ENCODE data around the gene BEST1.

BEST1 gene

DNA sequence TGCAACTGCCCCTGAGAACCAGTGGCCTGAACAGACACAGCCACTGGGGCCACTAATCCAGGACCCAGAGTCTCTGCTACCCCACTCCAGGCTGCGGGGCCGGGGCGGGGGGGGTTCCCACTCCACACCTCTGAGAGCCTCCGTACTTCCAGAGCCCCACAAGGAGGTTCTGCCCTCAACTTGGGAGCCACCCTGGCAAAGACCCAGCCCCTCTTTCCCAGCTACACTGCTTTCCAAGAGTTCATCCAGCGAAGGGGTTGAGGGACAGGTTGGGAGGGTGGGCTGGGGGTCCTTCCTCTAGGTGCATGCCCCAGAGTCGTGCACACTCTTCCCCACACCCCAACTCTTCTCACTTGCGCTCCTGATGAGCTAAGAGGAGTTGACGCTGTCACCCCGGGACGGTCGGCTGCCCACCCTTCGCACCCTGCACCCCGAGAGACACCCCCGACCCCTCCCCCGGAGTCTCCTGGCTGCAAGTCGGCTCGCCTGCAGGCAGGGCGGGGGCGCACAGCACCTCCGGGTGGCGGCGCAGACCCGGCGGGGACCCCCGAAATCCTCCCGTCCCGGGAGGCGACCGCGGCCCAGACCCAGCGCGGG, 33.3 kb upstream of the BEST1 start:
- no peak for DNase-seq

DNA sequence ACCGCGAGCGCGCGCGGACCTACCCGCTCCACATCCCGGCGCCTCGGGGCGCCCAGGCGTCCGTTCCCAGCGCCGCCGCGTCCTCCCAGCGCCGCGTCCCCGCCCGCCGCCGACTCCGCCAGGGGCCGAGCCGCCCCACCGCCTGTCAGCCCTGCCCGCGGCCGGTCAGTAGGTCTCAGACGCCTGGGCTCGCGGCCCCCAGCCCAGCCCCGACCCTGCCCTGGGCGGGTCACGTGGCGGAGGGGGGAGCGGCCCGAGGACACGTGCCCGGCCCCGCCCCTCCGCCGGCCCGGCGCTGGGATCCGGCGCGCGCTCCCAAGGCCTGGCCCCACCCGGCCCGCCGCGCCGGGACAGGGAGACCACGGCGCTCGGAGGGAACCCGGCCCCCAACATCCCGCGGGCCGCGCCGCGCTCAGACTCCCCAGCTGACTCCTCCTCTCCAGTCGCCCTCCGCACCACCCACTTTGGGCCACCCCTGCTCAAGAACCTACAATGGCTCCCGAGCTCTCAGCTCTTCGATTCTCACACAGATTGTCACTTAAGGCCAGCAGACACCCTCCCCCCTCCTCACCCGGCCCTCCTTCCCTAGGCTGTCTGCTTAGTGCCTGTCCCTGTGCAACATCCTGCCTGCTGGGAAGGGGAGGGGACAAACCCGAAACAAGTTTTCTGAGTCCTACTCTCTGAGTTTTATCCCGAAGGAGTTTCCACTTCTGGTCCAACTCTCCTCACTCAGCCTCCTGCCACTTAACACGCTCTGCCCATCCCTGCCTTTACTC, 32.6 kb upstream of the BEST1 start, which contains the start of gene RAB3IL1:
TSS of gene RAB3IL1 (minus strand) at position 233 of the 776 bp plus-strand sequence. CDS start at position 34, 199 bp downstream.
- DNase-seq, result no peak

DNA sequence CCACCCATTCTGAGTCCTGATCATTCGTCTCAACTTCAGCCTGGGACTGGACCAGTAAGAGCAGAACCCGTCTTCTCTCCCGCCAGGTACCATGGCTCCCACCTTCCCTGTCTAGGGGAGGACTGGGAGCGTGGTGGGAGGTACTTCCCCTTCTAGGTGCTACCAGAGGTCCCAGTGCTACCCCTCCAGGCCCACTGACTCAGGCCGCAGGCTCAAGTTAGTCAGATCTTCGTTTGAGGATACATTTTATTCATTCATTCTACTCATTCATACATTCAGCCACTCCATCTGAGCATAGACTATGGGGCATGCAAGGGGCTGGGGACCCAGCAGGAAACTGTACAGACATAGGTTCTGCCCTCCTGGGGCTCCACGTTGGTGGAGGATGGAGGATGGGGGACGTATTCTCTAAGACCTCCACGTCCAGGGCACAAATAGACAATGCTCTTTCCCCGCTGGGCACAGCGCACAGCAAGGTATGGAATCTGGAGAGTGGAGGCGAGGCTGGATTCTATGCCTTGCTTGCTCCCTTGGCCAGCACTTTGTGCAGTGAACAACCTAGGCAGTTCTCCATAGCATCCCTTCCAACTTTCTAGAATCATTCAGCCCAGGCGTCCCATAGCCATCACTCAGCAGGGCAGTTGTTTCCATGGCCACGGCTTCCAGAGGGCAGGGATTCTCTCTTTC, 31.8 kb upstream of the BEST1 start:
- DNase-seq, result no peak

DNA sequence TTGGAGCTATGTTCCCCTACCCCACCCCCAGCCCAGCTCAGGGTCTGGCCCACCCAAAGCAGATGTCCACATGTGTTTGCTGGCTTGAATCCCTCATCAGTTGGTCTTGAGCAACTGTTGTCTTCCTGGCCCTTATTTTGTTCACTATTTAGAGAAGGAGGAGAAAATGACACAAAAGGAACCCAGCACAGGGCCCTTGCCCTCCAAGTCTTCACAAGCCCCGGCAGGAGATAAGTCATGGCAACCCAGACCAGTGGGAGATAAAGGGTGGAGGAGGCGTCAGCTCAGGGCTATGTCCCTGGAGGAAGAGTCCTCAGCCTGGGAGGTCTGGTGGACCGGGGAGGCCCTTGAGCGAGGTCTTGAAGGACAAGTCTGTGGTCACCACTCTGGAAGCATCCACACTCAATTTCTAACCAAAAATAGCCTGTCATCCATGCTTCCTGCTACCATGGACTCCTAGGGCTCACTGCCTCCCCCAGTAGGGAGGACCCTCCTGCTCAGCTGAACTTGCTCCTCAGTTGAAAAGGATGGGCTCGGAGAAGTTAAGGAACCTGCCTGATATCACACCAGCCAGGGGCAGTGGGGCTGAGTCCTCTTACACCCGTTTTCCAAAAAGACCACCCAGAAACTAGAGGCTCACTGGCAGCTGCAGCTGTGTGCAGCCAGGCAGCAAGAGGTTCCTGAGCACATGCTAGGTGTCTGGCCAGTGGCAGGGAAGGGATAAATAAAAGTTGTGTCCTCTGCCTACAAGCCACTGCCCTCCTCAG, 31.0 kb upstream of the BEST1 start:
- no peak for DNase-seq

DNA sequence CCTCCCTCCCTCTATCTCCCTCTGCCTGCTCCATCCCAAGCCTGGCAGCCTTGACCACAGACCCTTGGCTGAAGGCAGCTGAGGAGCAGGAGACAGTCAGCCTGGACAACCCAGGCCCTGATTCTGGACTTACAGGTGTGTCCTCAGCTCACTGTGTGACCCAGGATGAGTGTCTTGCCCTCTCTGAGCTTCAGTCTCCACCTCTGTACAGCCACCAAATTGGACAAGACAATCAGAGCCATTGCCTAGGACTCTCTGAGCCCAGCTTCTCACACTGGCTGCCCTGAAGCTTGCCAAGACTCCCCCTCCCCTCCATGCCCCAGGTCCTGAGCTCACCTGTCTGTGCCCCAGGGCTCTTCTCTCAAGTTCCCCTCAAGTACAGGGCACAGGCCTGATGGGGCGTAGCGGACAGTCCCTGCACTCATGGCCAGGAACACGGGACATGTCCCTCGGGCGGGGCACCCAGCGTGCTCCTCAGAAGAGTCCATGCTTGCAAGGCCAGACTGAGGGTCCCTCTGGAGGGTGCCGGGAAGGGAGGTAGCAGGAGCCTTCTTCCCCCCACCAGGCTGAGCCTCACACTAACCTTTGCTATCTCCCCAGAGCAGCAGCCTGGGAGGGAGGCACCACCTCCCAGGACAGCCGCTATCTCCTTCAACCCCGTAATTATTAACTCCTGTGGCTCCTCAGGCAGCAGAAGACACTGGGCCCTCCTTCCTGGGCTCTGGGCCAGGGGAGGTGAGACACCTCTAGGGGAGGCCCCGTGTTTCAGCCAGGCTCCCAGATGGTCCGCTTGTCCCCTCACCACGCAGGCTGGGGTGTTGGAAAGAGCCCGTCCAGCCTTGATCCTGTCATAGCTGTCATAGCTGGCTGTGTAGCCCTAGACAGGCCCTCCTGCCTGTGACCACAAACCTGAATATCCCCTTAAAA, 30.2 kb upstream of the BEST1 start:
- no peak for DNase-seq

DNA sequence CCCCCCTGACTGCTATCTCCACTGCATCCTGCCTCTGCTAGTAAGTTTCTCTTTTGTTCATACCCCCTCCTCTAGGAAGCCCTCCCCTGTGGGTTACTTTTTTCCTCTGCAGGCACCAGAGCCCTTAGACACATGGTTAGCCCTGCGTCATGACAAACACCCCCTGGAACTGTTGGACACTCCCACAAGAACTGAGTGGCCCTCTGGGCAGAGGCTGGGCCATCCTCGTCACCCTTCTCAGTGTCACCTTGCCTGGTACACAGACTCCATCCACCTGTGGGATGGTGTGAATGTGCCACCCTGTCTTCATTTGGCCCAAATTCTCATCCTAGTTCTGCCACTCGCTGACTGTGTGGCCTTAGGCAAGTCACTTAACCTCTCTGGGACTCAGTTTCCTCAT, 28.7 kb upstream of the BEST1 start:
- DNase-seq, result no peak

DNA sequence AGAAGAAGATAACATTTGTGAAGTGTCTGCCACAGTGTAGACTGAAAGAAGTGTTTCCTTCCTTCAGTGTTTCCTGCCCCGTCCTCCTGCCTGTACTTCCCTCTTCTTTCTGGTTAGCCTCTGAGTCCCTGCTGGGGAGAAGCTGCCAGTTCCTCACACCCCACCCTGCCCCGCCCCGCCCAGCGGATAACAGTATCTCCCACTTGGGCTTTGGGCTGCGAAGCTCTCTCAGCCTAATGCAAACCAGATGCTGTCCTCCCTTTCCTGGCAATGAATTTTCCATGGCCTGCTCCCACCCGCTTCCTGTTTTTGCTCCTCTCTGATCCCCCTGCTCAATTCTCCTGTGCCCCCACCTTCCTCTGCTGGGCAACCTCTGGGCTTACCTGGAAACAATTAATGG, 27.6 kb upstream of the BEST1 start:
- DNase-seq, result no peak

DNA sequence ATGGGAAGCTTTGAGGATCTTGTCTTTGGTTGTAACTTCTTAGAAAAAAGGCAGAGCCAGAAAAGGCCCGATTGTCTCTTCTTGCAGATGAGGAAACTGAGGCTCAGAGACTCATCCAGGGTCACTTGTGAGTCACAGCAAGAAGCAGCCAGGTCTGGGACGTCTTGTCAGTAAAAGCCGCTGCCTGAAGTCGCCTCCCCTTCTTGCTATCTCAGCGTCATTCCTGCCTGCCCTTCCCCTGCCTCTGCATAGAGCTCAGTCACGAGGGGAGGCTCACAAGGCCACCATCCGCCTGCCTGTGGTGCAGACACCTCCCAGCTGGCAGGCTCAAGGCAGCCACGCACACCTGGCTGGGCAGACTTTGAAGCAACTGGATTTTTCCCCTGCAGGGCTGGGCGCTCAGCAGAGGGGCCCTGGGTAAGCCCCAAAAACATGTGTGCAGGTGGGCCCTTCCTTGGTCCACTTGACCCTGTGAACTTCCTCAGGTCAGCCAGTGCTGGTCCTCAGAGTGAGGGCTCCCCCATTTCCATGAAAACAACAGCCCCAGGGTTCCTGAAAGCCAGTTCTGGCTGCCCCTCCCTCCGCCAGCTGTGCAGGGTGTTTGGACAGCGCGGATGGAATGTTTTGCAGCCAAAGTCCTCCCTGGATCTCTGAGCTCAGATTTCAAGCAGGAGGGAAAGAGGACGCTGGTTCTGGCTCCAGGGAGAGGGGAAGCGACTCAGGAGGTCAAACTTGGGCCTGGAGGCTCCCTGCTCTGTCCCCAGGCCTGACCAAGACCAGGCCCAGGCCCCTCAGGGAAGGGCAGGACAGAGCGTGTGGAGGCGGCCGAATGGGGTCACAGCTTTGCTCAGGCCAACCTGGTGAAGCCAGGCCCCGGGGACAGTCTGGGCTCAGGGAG, 26.7 kb upstream of the BEST1 start:
- DNase-seq, result no peak

DNA sequence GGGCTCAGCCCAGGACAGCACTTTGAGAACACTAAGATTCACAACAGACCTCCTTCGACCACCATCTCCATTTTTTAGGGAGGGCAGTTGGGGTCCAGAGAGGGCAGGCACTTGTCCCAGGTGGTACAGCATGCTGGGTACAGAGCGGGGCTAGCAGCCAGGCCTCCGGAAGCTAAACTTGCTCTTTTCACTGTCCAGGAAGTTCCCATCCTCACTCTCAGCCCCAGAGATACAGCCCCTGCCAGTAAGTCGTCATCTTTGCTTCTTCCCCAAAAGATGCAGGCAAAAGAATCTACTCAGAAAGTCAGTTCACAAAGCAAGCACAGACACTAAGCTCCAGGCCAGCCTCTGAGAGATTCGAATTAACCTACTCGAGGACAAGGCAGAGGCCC, 26.1 kb upstream of the BEST1 start:
- DNase-seq, result no peak

DNA sequence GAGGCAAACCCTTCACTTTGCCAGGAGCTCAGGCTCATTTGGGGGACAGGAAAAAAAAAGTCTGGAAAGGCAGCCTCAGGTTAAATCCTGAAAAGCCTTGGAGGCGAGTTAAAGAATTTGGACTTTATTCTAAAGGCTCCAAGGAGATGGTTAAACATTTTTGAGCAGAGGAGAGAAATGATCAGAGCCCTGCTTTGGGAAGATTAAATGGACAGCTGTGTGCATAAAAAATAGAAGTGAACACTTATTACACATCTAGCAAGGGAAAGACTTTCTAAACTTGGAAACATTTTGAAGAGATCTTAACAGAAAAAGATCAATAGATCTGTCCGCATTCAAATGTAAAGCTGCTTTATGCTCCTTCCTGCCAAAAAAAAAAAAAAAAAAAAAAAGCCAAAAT, 24.4 kb upstream of the BEST1 start:
- DNase-seq, result no peak

DNA sequence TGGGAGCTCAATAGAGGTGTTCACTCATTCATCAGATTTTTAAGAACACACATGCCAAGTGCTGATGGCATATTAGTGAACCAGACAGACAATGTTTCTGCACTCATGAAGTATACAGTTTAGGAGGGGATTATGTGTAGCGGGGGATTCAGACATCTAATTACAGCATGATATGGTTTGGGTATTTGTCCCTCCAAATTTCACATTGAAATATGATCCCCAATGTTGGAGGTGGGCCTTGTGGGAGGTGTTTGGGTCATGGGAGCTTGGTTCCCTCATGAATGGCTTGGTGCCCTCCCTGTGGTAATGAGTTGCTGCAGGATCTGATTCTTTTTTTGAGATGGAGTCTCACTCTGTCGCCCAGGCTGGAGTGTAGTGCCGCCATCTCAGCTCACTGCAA, 23.9 kb upstream of the BEST1 start:
- DNase-seq, result no peak

DNA sequence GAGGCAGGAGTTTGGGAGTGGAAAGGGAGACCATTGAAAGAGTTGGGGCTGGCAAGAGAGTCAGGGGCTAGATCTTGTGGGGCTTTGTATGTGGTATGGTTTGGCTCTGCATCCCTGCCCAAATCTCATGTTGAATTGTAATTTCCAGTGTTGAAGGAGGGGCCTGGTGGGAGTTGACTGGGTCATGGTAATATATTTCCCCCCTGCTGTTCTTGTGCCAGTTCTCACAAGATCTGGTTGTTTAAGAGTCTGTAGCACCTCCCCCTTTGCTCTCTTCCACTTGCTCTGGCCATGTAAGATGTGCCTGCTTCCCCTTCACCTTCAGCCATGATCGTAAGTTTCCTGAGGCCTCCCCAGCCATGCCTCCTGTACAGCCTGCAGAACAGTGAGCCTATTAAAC, 22.6 kb upstream of the BEST1 start:
- DNase-seq, result no peak

DNA sequence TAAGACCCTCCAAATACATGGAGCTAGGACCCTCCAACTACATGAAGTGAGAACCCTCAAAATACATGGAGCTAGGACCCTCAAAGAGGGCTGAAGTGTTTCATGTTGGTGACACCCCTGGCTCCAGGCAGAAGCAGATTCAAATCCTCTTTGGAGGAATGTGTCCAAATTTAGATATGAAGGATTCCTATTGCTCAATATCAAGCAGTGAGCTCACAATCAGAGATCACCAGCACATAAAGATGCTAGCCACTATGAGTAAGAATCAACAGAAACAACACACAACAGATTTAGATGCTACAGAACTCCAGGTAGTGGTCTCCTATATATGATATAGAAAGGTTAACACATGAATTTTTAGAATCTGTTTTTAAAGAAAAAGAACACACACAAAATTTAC, 21.5 kb upstream of the BEST1 start:
- DNase-seq, result no peak

DNA sequence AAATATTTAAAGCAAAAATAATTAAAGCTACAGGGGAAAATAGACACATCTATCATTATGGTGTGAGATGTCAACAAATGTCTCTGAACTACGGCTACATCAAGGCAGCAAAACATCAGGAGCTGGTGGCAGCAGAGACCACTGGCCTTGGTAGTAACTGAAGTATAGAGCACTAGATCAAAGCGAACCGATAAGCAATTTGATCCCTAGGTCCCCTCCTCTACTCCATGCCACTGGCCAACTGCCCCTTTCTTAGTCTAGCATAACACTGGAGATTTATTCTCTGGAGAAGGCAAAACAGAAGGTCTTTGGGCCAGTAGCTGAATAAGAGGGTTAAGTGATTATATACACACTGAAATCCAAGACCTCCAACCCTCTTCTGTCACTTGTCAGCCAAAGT, 19.2 kb upstream of the BEST1 start:
- no peak for DNase-seq

DNA sequence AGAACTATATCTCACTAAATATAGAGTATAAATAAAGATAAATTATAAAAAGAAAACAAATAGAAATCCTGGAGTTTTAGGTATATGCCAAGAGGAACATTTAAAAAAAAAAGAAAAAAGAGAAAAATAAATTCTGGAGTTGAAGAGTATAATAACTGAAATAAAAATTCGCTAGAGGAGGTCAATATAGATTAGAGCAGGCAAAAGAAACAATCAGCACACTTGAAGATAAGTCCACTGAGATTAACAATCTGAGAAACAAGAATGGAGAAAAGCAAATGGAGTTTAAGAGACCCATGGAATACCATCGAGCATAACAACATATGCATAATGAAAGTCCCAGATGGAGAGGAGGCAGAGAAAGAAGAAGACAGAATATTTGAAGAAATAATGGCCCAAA, 14.3 kb upstream of the BEST1 start:
- no peak for DNase-seq

DNA sequence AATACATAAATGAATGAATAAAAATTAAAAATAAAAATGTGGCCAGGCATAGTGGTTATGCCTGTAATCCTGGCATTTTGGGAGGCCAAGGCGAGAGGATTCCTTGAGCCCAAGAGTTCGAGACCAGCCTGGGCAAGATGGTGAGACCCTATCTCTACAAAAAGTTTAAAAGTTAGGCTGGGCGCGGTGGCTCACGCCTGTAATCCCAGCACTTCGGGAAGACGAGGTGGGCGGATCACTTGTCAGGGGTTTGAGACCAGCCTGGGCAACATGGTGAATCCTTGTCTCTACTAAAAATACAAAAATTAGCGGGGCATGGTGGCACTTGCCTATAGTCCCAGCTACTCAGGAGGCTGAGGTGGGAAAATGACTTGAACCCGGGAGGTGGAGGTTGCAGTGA, 9.7 kb upstream of the BEST1 start:
- DNase-seq, result no peak

DNA sequence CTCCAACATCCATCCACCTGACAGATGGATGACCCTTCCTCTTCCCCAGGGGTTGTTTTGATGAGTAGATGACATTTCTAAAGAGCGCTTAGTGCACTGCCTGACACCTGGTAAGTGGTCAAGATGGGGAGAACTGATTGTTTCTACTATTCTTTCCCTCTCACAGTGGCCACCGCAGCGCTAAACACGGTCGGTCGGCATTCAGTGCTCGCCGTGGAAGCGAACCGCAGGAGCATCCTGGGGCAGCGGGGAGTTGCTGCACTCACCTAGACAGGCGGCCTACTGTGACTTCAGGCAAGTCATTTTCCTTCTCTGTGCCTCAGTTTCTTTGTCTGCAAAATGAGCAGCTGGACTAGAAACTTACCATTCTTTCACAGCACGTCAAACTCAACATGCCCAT, 5.0 kb upstream of the BEST1 start:
- no peak for DNase-seq

DNA sequence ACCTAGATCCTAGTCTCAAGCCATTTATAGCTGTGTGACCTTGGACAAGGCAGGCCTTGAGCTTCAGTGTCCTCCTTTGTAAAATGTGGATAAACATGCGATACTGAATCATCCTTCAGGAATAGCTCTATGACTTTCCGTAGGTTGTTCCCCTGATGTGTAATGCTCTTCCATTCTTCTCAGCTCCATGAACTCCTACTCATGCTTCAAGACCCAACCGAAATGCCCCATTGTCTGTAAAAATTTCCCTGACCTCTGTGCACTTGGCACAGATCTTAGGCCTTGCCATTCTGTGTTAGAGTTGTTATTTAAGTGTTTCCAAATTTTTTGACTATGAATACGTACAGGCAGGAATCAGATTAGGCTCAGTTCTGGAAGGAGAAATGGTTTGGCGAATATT, 3.3 kb upstream of the BEST1 start:
- no peak for DNase-seq

DNA sequence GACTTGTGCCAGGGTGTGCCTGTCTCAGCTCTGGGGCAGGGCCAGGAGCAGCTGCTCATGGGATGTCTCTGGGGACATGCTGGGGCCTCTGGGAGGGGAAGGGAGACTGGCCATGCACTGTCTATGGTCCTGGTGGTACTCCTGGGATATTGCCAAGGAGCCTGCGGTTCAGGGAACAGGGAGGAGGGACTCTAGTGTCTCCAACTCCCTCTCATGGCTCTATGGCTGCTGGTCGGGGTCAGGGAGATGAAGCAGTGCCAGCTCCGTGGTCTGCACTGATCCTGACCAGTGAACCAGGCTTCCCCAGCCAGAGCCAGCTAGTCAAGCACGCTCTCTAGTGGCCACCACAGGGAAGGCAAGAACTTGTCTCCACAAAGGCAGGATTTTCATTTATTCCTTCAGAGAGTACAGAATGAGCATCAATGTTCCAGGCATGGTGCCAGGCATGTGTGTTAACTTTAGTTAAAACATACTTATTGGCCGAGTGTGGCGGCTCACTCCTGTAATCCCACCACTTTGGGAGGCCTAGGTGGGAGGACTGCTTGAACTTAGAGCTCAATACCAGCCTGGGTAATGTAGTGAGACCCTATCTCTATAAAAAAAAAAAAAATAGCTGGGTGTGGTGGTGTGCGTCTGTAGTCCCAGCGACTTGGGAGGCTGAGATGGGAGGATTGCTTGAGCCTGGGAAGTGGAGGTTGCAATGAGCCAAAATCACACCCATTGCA, 2.5 kb upstream of the BEST1 start:
- DNase-seq, result peak; percentile 53

DNA sequence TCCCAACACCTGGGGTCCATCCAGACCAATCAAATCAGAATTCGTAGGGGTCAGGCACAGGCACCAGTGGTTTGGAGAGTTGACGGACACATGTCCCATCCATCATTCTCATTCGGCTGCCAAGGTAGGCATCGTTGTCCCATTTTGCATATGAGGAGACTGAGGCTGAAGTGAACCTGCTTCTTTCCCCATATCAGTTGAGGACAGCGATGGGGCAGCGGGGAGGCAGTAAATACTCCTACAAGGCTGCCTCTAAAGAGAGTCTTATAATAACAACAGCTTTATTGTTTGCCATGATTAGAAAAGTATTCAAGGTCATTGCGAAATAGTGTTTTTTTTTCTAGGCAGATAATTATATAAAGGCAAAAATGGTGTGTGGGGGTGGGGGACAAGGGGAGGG, 1.6 kb upstream of the BEST1 start:
- DNase-seq, result no peak

Data from effector CD4-positive, alpha-beta T cell (primary cell).